IPS-18a (cell line): ENCODE measurements around the gene MCF2L2.

ENCODE experiments used
- H3K27ac ChIP-seq: one replicate; pipeline ENCODE4 v1.5.1; 2013; ENCODE audit warnings: low read length
- H3K27me3 ChIP-seq: one replicate; pipeline ENCODE4 v1.6.1; 2013; ENCODE audit warnings: mild to moderate bottlenecking, low read length; ENCODE audit not compliant: control insufficient read depth, insufficient read depth
- H3K36me3 ChIP-seq: one replicate; pipeline ENCODE4 v1.6.1; 2013; ENCODE audit warnings: low read depth, low read length; ENCODE audit not compliant: control insufficient read depth
- H3K4me1 ChIP-seq: one replicate; pipeline ENCODE4 v1.6.1; 2013; ENCODE audit warnings: low read depth, low read length; ENCODE audit not compliant: control insufficient read depth
- H3K4me3 ChIP-seq: one replicate; pipeline ENCODE4 v1.5.1; 2013; ENCODE audit warnings: low read length
- H3K9ac ChIP-seq: one replicate; pipeline ENCODE4 v1.6.1; 2013; ENCODE audit warnings: mild to moderate bottlenecking, low read length, moderate library complexity
- H3K9me3 ChIP-seq: one replicate; pipeline ENCODE4 v1.6.1; 2013; ENCODE audit warnings: low read depth, low read length; ENCODE audit not compliant: control insufficient read depth

The MCF2L2 gene

DNA sequence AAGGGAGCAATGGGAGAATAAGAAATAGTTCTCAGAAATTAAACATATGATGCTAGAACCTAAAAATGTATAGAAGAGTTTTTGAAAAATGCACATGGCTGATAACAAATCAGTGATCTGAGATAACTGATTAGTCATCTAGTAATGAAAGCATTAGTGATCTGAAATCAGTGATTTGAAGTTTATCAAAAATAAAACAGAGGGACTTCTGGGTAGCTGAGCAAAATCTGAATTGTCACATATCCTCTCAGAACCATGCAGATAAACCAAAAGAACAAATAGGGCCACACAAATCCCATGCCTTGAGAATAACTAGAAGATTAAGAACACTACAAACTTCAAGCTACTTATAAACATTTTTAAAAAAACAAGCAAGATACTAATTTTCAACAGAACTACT is 71.5 kb downstream of the MCF2L2 start:
- Histone ChIP-seq H3K4me1 (no peaks in the 10 kb centered on the region), H3K9ac (no peak overlapping the region), H3K4me3 (no peak overlapping the region), H3K9me3 (no peaks in the 10 kb centered on the region), H3K27ac (no peak overlapping the region), H3K36me3 (no peaks in the 10 kb centered on the region), H3K27me3 (no peaks in the 10 kb centered on the region)

DNA sequence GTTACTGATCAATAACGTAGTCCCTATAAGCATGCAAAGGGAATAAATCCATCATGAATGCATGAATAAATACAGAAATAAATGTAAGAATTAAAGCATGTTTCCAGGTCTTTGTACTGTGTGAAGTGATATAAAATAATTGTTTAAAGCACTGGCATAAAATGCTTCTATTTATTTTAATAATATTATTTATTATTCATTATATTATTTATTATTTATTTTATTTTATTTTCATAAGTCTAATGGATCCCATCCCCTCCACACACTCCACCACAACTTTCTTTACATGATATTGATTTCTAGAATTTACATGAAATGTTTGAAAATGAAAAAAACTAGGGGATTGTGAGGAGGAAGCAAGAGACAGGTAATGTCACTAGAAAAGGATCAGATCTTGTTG is 73.5 kb downstream of the MCF2L2 start:
- no peaks in the 10 kb centered on the region for H3K27me3 ChIP-seq
- no peaks in the 10 kb centered on the region for H3K4me1 ChIP-seq
- H3K36me3 ChIP-seq = no peaks in the 10 kb centered on the region
- H3K9ac ChIP-seq = no peak overlapping the region
- no peaks in the 10 kb centered on the region for H3K9me3 ChIP-seq
- H3K27ac ChIP-seq = no peak overlapping the region
- no peak overlapping the region for H3K4me3 ChIP-seq

DNA sequence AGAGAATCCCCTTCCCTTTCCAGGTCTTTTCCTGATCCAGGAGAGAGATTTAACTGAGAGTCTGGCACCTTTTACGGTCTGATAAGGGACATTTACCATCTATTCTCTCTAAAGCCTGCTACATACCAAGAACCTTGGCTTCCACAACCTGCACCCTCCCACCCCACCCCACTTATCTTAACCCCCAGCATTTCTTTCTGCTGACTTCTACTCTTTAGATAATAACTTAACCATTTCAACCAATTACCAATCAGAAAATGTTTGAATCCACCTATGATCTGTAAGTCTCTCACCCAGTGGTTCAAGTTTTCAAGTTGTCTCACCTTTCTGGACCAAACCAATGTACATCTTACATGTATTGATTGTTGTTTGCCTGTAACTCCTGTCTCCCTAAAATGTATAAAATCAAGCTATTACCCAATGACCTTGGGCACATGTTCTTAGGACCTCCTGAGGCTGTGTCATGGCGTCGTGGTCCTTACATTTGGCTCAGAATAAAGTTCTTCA is 74.0 kb downstream of the MCF2L2 start:
- no peaks in the 10 kb centered on the region for H3K4me1 ChIP-seq
- no peak overlapping the region for H3K4me3 ChIP-seq
- no peaks in the 10 kb centered on the region for H3K9me3 ChIP-seq
- no peaks in the 10 kb centered on the region for H3K27me3 ChIP-seq
- no peak overlapping the region for H3K9ac ChIP-seq
- no peaks in the 10 kb centered on the region for H3K36me3 ChIP-seq
- H3K27ac ChIP-seq = no peak overlapping the region

DNA sequence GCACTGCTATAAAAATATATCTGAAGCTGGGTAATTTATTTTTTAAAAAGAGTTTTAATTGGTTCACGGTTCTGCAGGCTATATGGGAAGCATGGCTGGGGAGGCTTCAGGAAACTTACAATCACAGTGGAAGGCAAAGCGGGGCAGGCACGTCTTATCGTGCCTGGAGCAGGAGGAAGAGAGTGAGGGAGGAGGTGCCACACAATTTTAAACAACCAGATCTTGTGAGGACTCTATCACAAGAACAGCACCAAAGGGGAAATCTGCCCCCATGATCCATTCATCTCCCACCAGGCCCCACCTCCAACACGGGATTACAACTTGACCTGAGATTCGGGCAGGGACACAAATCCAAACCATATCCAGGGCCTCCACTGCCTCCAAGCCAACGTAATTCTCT is 75.0 kb downstream of the MCF2L2 start:
- Histone ChIP-seq H3K9ac (no peak overlapping the region), H3K4me3 (no peak overlapping the region), H3K9me3 (no peaks in the 10 kb centered on the region), H3K27ac (no peak overlapping the region), H3K27me3 (no peaks in the 10 kb centered on the region), H3K36me3 (no peaks in the 10 kb centered on the region), H3K4me1 (no peaks in the 10 kb centered on the region)

DNA sequence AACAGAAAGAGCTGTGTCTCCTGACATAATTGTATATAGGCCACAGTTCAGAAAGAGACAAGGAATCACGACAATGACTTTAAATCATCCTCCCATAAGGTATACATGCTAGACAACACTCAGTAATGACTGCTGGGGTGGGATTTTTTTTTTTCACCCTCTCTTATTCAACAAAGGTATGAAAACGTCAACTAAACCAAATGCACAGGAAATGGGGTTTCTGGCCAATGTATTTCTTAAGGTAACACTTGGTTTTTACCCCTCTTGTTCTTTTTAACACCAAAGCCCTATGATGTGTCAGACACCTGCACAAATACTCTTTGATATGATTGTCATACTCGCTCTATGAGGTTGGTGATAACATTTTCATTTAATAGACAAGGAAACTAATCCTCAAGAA is 78.3 kb downstream of the MCF2L2 start:
- no peak overlapping the region for H3K4me3 ChIP-seq
- H3K9me3 ChIP-seq = no peaks in the 10 kb centered on the region
- no peaks in the 10 kb centered on the region for H3K4me1 ChIP-seq
- no peaks in the 10 kb centered on the region for H3K36me3 ChIP-seq
- H3K9ac ChIP-seq = no peak overlapping the region
- no peak overlapping the region for H3K27ac ChIP-seq
- H3K27me3 ChIP-seq = no peaks in the 10 kb centered on the region

DNA sequence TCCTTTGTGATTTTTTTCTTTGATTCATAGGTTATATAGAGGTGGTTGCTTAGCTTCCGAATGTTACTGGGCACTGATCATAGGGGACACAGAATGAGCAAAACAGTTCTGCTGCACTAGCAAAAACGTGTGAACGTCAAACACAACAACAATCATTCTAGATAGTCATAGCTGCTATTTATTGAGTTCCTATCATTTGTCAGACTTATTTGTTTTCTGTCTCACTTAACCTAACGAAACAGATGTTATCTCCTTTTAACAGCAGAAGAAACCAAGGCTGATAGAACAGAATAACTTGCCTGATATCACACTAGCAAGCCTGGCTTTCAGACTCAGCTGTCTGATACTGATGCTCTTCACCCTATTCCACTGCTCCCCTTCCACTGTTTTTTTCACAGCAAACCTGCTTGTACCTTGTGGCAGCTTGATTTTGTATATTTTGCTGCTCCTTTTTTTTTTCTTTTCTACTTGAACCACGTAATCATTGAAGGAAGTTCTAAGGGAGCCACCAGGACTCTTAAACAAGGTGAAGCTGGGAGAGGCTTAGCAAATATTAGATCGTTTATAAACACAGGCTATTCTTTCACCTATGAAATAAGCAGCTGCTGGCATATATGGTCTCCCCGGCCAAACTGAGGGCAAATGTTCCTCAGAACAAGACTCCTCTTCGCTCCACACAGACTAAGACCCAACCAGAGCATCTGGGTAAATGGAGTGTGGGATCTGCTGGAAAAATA is 78.8 kb downstream of the MCF2L2 start:
- Histone ChIP-seq H3K4me3 (no peak overlapping the region), H3K9me3 (no peaks in the 10 kb centered on the region), H3K4me1 (no peaks in the 10 kb centered on the region), H3K27me3 (no peaks in the 10 kb centered on the region), H3K9ac (no peak overlapping the region), H3K36me3 (no peaks in the 10 kb centered on the region), H3K27ac (no peak overlapping the region)

DNA sequence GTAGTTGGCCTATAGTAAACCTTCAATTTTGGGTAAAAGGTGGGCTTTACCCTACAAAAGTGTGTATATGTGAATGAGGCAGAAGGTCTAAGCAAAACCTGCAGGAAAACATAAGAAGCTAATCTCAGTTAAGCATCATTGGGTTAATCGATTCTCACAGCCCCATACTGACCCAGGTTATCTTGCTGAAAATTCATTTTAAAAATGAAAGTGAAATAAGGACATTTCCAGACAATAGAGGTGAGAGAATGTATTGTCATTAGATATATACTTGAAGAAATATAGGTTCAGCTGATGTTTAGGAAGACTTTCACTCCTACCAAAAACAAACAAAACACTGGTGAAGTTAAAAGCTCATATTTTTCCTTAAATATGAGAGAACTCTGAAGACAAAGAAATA is 85.6 kb downstream of the MCF2L2 start:
- Histone ChIP-seq H3K4me1 (no peaks in the 10 kb centered on the region), H3K27ac (no peak overlapping the region), H3K4me3 (no peak overlapping the region), H3K9ac (no peak overlapping the region), H3K9me3 (no peaks in the 10 kb centered on the region), H3K36me3 (no peaks in the 10 kb centered on the region), H3K27me3 (no peaks in the 10 kb centered on the region)

DNA sequence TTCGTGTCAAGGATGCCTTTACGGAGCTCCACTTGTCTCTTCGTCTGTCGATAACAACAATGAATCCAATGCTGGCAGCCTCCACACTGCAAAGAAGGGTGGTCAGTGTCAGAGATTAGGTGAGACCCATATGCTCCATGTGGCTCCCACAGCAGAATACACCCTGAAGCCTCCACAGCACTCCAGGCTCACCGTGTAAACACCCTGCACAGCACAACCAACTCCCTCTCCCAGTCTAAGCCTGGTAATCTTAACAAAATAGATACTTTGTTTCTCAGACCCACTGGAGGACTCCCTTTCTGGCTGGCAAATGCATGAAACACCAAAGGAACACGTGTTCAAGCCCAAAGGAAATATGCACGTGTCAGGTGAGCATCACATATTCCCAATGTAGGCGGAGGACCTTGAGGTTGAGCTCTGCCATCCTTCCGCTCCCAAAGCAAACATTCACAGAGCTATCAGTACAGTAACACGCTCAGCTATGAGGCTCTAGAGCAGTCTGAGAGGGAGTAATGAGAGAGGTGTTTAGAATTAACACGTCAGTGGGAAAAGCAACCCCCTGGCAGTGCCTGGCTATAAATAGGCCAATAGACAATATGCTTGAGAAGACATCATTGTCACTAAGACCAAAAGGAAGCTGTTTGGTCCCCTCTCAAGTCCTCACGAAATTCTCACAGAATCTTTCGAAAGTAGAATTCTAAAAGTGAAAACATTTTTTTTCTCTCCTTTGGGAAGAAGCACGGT is 86.7 kb downstream of the MCF2L2 start:
- Histone ChIP-seq H3K4me3 (no peak overlapping the region), H3K9me3 (no peaks in the 10 kb centered on the region), H3K4me1 (no peaks in the 10 kb centered on the region), H3K9ac (no peak overlapping the region), H3K36me3 (no peaks in the 10 kb centered on the region), H3K27me3 (no peaks in the 10 kb centered on the region), H3K27ac (no peak overlapping the region)

DNA sequence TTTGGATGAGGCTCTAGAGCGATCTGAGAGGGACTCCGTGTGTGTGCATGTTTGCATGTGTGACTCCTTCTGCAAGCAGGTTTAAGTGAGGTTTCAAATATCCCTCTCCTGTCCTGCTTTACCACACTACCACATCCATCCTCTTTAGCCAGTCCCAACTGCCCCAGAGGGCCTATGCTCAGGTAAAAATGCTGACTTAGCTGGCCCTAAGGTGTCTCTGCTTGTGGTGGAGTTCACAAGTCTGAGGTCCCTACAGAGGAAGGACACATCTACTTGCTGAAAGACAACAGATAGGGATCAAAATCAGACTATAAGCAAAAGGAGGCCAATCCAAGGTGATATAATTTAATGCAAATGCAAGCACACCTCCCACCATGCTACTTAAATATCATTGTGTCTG is 88.2 kb downstream of the MCF2L2 start:
- Histone ChIP-seq H3K27ac (no peak overlapping the region), H3K9ac (no peak overlapping the region), H3K4me1 (no peaks in the 10 kb centered on the region), H3K9me3 (no peaks in the 10 kb centered on the region), H3K36me3 (no peaks in the 10 kb centered on the region), H3K4me3 (no peak overlapping the region), H3K27me3 (no peaks in the 10 kb centered on the region)

DNA sequence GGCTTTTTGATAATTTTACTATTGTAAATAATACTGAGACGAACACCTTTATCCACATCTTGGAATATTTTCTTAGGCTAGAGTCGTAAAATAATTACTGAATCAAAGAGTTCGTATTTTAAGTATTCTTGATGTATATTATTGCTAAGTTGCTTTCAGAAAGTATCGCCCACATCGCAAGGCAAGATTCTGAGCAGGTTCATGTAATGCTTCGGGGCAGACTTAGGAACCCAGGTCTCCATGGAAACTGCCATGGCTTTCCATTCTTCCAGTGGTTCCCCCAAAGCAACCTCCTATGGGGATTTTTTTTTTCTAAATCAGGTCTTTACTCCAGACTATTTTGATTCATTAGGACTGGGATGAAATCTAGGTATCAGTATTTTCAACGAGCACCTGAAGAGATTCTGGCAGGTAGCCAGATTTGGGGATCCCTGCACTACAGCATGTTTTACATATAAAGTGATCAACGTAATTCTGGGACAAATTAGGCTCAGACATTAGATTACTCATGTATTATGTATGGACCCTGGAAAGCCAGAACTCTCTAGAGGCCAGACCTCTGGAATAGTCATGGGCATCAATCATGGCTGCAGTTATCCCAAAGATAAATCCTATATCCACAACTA is 88.8 kb downstream of the MCF2L2 start:
- Histone ChIP-seq H3K9me3 (no peaks in the 10 kb centered on the region), H3K9ac (no peak overlapping the region), H3K27me3 (no peaks in the 10 kb centered on the region), H3K36me3 (no peaks in the 10 kb centered on the region), H3K27ac (no peak overlapping the region), H3K4me3 (no peak overlapping the region), H3K4me1 (no peaks in the 10 kb centered on the region)

DNA sequence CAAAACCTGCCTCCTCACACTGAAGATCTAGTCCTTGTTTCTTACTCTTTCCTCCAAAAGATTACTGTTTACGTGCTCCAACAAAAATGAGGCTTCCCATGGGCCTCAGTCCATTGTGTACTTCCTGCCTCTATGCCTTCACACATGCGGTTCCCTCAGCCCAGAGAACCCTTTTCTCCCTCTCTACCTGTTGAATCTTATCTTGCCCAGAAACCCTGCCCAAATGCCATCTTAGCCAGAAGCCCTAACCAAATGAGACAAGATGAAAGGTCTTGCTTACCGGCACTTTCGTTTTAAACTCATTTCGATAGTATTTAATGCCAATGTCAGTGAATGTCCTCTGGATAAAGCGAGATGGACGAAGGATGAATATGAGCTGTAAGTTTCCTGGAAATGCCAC is 89.9 kb downstream of the MCF2L2 start:
- no peak overlapping the region for H3K27ac ChIP-seq
- no peaks in the 10 kb centered on the region for H3K36me3 ChIP-seq
- H3K27me3 ChIP-seq = no peaks in the 10 kb centered on the region
- H3K9ac ChIP-seq = no peak overlapping the region
- no peaks in the 10 kb centered on the region for H3K9me3 ChIP-seq
- H3K4me3 ChIP-seq = no peak overlapping the region
- no peaks in the 10 kb centered on the region for H3K4me1 ChIP-seq
